ENCODE results near the gene ST7. TPM values are rescaled to one million over a fixed set of nuclear protein-coding genes. Genes with fewer than 3 reads are reported as not detected.

The ST7 gene
- total and polyA plus RNA-seq, 2 experiments from 2014 or later = 9.9 to 18.3 TPM

DNA sequence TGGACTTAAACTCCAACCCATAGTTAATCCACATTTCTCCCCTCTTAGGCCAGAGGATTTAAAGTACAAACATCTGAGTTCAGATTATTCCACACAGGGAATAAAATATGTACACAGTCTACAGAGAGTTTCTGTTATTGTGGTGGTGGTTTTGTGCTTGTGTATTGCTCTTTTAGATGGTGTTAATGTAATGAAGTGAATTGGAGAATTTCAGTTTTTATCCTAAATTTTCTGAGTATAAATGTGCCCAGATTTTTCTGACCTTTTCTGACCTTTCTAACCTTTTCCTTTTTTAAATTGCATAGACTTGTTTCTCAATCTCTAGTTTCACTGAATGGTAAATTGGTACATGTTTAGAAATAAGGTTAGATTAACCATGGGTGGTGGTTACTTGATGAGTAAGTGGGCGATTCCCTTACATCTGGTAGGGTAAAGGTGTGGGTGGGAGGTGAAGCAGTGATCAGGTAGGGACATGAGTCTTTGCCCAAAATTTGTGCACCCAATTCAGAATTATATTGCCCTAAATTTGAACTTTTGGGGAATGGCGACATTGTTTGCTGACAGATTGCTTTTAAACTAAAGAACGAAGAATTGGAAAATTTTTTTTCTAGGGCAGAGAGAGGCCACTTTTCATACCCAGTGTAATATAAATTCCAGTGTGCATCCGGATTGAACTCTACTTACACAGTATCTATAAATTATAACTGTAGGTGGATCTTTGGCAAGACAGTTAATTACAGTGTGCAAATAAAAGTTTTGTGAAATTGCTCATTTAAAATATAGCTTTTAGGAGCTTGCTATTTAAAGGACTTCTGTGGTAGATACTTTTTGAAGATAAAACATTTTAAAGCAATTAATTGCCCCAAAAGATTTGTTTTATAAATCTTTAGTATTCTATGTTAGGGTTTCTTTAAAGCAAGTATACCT is 62.2 kb downstream of the ST7 start:
- ATAC-seq = no peak
- H3K27ac Mint-ChIP-seq = peak overlapping the region; percentile 24; the same call in 1 of the 2 replicates
- H3K27me3 Mint-ChIP-seq (ENCODE audit: insufficient read depth, low read depth, poor library complexity) = no peaks in the 10 kb centered on the region
- Histone ChIP-seq H3K27me3 (ENCODE audit: insufficient read depth) (no peaks in the 10 kb centered on the region), H3K9me2 (ENCODE audit: insufficient read depth) (no peaks in the 10 kb centered on the region), H3K36me3 (ENCODE audit: insufficient read depth) (no peaks in the 10 kb centered on the region), H3F3A (replicated peaks; ENCODE audit: low read depth) (no peaks in the 10 kb centered on the region), H3K79me2 (replicated peaks; ENCODE audit: insufficient read depth) (peaks cover 3% of the 10 kb centered on the region; the same call in 1 of the 2 replicates), H4K20me1 (replicated peaks; ENCODE audit: insufficient read depth) (no peaks in the 10 kb centered on the region), H3K4me1 (ENCODE audit: insufficient read depth) (peaks cover 8% of the 10 kb centered on the region), H3K4me3 (no peak overlapping the region), H3K4me2 (no peak overlapping the region), H2AFZ (no peak overlapping the region), H3K27ac (ENCODE audit: low read depth) (no peak overlapping the region)
- H3K4me3 Mint-ChIP-seq = no peak overlapping the region
- TF ChIP-seq, protein P1, sequence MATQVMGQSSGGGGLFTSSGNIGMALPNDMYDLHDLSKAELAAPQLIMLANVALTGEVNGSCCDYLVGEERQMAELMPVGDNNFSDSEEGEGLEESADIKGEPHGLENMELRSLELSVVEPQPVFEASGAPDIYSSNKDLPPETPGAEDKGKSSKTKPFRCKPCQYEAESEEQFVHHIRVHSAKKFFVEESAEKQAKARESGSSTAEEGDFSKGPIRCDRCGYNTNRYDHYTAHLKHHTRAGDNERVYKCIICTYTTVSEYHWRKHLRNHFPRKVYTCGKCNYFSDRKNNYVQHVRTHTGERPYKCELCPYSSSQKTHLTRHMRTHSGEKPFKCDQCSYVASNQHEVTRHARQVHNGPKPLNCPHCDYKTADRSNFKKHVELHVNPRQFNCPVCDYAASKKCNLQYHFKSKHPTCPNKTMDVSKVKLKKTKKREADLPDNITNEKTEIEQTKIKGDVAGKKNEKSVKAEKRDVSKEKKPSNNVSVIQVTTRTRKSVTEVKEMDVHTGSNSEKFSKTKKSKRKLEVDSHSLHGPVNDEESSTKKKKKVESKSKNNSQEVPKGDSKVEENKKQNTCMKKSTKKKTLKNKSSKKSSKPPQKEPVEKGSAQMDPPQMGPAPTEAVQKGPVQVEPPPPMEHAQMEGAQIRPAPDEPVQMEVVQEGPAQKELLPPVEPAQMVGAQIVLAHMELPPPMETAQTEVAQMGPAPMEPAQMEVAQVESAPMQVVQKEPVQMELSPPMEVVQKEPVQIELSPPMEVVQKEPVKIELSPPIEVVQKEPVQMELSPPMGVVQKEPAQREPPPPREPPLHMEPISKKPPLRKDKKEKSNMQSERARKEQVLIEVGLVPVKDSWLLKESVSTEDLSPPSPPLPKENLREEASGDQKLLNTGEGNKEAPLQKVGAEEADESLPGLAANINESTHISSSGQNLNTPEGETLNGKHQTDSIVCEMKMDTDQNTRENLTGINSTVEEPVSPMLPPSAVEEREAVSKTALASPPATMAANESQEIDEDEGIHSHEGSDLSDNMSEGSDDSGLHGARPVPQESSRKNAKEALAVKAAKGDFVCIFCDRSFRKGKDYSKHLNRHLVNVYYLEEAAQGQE (IDR thresholded peaks at IDR 0.05; ENCODE audit: unreplicated experiment) = no peak
- TF ChIP-seq, protein P2, sequence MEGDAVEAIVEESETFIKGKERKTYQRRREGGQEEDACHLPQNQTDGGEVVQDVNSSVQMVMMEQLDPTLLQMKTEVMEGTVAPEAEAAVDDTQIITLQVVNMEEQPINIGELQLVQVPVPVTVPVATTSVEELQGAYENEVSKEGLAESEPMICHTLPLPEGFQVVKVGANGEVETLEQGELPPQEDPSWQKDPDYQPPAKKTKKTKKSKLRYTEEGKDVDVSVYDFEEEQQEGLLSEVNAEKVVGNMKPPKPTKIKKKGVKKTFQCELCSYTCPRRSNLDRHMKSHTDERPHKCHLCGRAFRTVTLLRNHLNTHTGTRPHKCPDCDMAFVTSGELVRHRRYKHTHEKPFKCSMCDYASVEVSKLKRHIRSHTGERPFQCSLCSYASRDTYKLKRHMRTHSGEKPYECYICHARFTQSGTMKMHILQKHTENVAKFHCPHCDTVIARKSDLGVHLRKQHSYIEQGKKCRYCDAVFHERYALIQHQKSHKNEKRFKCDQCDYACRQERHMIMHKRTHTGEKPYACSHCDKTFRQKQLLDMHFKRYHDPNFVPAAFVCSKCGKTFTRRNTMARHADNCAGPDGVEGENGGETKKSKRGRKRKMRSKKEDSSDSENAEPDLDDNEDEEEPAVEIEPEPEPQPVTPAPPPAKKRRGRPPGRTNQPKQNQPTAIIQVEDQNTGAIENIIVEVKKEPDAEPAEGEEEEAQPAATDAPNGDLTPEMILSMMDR (conservative IDR thresholded peaks at IDR 0.05; ENCODE audit: low read depth in 2 of 2) = no peak
- no peak for TF ChIP-seq CREB1 (CRISPR knock-in tag; IDR thresholded peaks at IDR 0.05; ENCODE audit: low read depth)
- no peak for TF ChIP-seq EZH2phosphoT487 (IDR thresholded peaks at IDR 0.05; ENCODE audit: unreplicated experiment)
- TF ChIP-seq EZH2 (IDR thresholded peaks at IDR 0.05; ENCODE audit: low read depth, unreplicated experiment) = no peak
- TF ChIP-seq NANOG (IDR thresholded peaks at IDR 0.05; ENCODE audit: borderline replicate concordance) = no peak
- TF ChIP-seq ZNF114 (CRISPR knock-in tag; IDR thresholded peaks at IDR 0.05) = no peak
- TF ChIP-seq, protein P3, sequence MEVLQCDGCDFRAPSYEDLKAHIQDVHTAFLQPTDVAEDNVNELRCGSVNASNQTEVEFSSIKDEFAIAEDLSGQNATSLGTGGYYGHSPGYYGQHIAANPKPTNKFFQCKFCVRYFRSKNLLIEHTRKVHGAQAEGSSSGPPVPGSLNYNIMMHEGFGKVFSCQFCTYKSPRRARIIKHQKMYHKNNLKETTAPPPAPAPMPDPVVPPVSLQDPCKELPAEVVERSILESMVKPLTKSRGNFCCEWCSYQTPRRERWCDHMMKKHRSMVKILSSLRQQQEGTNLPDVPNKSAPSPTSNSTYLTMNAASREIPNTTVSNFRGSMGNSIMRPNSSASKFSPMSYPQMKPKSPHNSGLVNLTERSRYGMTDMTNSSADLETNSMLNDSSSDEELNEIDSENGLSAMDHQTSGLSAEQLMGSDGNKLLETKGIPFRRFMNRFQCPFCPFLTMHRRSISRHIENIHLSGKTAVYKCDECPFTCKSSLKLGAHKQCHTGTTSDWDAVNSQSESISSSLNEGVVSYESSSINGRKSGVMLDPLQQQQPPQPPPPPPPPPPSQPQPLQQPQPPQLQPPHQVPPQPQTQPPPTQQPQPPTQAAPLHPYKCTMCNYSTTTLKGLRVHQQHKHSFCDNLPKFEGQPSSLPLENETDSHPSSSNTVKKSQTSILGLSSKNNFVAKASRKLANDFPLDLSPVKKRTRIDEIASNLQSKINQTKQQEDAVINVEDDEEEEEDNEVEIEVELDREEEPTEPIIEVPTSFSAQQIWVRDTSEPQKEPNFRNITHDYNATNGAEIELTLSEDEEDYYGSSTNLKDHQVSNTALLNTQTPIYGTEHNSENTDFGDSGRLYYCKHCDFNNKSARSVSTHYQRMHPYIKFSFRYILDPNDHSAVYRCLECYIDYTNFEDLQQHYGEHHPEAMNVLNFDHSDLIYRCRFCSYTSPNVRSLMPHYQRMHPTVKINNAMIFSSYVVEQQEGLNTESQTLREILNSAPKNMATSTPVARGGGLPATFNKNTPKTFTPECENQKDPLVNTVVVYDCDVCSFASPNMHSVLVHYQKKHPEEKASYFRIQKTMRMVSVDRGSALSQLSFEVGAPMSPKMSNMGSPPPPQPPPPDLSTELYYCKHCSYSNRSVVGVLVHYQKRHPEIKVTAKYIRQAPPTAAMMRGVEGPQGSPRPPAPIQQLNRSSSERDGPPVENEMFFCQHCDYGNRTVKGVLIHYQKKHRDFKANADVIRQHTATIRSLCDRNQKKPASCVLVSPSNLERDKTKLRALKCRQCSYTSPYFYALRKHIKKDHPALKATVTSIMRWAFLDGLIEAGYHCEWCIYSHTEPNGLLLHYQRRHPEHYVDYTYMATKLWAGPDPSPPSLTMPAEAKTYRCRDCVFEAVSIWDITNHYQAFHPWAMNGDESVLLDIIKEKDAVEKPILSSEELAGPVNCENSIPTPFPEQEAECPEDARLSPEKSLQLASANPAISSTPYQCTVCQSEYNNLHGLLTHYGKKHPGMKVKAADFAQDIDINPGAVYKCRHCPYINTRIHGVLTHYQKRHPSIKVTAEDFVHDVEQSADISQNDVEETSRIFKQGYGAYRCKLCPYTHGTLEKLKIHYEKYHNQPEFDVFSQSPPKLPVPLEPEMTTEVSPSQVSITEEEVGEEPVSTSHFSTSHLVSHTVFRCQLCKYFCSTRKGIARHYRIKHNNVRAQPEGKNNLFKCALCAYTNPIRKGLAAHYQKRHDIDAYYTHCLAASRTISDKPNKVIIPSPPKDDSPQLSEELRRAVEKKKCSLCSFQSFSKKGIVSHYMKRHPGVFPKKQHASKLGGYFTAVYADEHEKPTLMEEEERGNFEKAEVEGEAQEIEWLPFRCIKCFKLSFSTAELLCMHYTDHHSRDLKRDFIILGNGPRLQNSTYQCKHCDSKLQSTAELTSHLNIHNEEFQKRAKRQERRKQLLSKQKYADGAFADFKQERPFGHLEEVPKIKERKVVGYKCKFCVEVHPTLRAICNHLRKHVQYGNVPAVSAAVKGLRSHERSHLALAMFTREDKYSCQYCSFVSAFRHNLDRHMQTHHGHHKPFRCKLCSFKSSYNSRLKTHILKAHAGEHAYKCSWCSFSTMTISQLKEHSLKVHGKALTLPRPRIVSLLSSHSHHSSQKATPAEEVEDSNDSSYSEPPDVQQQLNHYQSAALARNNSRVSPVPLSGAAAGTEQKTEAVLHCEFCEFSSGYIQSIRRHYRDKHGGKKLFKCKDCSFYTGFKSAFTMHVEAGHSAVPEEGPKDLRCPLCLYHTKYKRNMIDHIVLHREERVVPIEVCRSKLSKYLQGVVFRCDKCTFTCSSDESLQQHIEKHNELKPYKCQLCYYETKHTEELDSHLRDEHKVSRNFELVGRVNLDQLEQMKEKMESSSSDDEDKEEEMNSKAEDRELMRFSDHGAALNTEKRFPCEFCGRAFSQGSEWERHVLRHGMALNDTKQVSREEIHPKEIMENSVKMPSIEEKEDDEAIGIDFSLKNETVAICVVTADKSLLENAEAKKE (CRISPR knock-in tag; IDR thresholded peaks at IDR 0.05) = no peak
- TF ChIP-seq POLR2AphosphoS5 (IDR thresholded peaks at IDR 0.05; ENCODE audit: low read depth) = no peak
- no peak for TF ChIP-seq ZNF331 (CRISPR knock-in tag; IDR thresholded peaks at IDR 0.05; ENCODE audit: low read depth)
- TF ChIP-seq, protein P4, sequence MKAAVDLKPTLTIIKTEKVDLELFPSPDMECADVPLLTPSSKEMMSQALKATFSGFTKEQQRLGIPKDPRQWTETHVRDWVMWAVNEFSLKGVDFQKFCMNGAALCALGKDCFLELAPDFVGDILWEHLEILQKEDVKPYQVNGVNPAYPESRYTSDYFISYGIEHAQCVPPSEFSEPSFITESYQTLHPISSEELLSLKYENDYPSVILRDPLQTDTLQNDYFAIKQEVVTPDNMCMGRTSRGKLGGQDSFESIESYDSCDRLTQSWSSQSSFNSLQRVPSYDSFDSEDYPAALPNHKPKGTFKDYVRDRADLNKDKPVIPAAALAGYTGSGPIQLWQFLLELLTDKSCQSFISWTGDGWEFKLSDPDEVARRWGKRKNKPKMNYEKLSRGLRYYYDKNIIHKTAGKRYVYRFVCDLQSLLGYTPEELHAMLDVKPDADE (IDR thresholded peaks at IDR 0.05) = no peak
- no peak for TF ChIP-seq STAT1 (IDR thresholded peaks at IDR 0.05; ENCODE audit: unreplicated experiment)
- H3K36me3 Mint-ChIP-seq (ENCODE audit: low read depth) = no peaks in the 10 kb centered on the region
- DNase-seq (ENCODE audit: low spot score) = no peak
- no peaks in the 10 kb centered on the region for H3K9me3 Mint-ChIP-seq
- H3K4me1 Mint-ChIP-seq = peaks cover 3% of the 10 kb centered on the region; the same call in 2 of the 3 replicates
